HG02571 (cell line): ENCODE data around the gene SLC22A7.

Source experiments
- ATAC-seq: cut with Tn5 transposase; IDR thresholded peaks from one replicate; pipeline ENCODE4 v1.9.1; 2021; ENCODE audit warnings: mild to moderate bottlenecking, moderate library complexity; ENCODE audit not compliant: unreplicated experiment

Gene SLC22A7

GRCh38 chr6:43265564-43265963 is 32.5 kb upstream of the SLC22A7 start:
- no peak for ATAC-seq

GRCh38 chr6:43267619-43268354 is 30.3 kb upstream of the SLC22A7 start:
- no peak for ATAC-seq

DNA sequence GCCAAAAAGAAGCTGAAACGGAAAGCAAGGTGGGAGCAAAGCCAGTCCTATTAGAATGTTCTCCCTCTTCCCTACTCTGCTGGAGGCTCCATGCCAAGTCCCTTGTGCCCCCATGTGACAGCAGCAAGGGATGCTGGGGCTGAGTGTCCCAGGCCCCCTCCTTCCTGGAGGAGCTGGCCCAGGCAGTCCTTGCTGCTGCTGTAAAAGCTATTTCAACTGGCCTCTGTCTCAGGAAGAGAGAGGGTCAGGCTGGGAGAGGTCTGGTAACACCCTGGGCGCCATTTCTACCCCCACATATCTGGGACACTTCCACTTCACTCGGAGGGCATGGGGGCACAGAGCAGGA is 29.7 kb upstream of the SLC22A7 start:
- no peak for ATAC-seq

GRCh38 chr6:43268782-43269272 is 29.2 kb upstream of the SLC22A7 start:
- ATAC-seq = no peak

GRCh38 chr6:43269273-43270007 is 28.6 kb upstream of the SLC22A7 start:
- no peak for ATAC-seq

DNA sequence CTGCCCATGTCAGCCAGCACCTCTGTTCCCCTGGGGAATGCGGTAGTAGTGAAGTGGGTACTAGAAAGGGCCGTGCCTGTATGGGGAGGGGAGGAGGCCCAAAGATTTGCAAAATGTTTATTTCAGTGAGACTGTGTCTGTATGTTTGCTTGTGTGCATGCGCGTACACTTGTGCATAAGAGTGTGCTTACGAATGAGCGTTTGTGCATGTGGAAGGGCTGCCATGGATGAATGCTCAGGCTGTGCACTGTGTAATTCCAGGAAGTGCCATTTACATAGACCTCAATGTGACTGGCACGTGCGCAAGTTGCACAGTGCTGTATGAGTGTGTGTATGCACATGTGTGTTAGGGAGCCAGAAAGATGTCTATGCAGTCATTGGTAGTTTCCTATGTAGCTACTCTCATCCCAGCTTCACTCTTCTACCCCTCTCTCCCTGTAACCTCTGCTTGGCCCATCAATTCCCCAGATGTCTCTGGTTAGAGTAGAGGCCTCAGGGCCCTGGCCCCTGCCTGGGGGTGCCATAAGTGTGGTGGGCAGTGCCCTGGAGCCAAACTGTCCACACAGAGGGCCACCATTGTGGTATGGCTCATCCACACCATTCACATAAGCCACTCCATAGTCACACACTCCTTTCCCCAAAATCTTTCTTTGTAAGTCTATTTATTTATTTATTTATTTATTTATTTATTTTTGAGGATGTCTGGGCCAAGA is 26.8 kb upstream of the SLC22A7 start:
- ATAC-seq = no peak

GRCh38 chr6:43271944-43272343 is 26.1 kb upstream of the SLC22A7 start:
- no peak for ATAC-seq

GRCh38 chr6:43273707-43274106 is 24.4 kb upstream of the SLC22A7 start:
- ATAC-seq = no peak

- no peak for ATAC-seq
Measured at GRCh38 chr6:43274127-43274915, 23.7 kb upstream of the SLC22A7 start.

GRCh38 chr6:43274916-43275597 is 23.0 kb upstream of the SLC22A7 start:
- ATAC-seq = no peak

DNA sequence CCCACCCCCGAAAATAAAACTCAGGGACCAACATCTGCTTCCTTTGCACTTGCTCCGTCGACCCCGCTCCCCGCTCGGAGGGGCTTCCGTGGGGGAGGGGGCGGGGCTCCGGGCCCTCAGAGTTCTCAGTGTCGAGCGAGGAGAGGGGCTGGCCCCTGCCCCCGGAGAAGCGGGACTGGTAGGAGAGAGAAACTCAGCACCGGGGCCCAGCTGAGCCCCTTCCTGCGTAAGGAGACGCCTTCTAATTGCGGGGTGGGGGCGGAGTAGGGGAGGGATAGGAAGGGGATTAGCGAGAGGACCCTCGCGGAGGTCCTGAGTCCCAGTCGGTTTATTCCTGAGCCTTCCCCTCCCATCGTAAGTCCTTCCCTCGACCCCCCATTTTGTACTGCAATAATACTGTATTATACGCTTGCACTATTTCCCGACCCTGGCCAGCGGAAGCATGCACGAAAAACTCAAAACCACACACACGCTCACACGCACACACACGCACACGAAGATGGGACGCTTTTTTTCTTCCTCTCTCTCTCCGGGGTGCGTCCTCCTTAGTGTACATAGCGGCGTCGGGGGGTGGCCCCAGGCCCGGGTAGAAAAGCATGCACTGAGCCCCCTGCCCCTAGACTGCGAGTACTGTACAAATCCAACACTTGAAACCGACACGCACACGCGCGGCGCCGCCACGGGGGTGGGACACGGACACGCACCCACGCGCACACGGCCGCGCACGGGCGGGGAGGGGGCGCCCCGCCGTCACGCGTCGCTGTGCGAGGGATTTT is 22.1 kb upstream of the SLC22A7 start:
- ATAC-seq = no peak

DNA sequence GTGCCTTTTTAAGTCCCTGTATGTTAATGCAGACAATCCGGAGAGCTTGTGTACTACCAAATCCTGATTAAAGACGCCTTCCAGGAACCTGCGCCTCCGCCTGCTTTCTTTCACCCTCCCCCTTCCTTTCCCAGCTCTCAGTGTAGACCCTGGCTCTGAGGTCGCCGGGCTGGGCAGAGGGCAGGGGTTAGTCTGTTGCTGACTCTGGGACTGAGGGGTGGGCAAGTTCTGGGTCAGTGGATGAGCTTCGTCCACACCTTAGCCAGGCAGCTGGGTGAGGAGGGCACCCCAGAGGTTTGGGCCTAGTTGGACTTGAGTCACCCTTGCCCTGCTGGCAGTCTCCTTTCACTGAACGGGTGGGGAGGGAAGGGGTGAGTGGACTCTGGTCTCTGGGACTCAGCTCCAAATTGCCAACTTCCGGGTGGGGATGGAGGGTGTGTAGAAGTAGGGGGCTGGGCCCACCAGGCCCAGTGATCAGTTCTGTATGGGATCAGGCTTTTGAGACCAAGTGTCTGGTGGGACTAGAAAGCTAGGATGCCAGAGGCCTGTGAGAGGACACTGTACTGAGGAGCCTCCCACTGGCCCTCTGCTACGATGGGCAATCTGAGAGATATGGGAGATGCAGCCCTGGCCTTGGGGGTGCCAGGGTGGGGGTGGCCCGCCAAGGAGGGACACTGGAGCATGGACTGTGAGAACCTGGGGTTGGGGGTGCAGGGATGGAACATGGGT is 21.3 kb upstream of the SLC22A7 start:
- no peak for ATAC-seq

GRCh38 chr6:43277306-43277642 is 20.8 kb upstream of the SLC22A7 start:
- ATAC-seq = no peak

- ATAC-seq = no peak
Measured at GRCh38 chr6:43277643-43278523, 20.2 kb upstream of the SLC22A7 start.

DNA sequence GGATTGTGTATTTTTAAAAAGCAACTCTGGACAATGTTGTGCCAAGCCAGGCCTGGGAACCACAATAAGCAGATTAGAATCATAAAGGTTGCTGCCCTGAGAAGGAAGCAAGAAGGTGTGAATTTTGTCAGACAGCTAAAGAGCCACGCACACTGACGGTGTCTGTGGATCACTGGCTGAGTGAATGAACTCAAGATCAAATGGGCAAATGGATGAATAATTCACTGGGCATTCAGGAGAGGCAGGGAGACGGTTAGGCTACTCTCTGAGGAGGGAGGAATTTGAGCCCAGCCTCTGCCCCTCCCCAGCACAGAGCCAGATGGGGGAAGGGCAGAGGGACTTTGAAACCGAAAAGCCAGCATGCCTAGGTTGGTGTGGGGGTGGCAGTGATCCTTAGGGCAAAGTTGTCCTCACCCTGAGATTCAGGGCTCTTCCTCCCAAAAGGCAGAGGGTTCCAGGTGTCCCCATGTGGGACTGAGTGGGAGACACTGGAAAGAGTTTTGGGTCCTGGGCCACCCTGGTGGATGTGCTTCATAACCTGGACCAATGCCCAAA is 19.5 kb upstream of the SLC22A7 start:
- ATAC-seq = no peak

GRCh38 chr6:43280234-43280633 is 17.8 kb upstream of the SLC22A7 start:
- no peak for ATAC-seq

- ATAC-seq = no peak
Measured at GRCh38 chr6:43282060-43282459, 16.0 kb upstream of the SLC22A7 start.
